Right lobe of liver (tissue), 4 donors: ENCODE results near the gene PCNX1.

ENCODE experiments used
- POLR2A ChIP-seq: fragments of 450-650 bp; IDR thresholded peaks from one replicate; pipeline ENCODE4 v1.6.1; 2017; ENCODE audit warnings: antibody characterized with exemption, mild to moderate bottlenecking
- TF ChIP-seq, protein P1 (sequence below), 4 donors: fragments of 200-600 bp in 3 of 4; fragments of 450-650 bp in 1 of 4; IDR thresholded peaks; one replicate each; pipeline versions ENCODE4 v1.5.1 to v1.8.0; 2016 to 2022; ENCODE audit warnings: antibody characterized with exemption in 4 of 4, mild to moderate bottlenecking in 2 of 4
- donor health status: DM: no; HTN: no; CAD: no.
- donor health status: DM: no; HTN: no; CAD: no.
- donor health status: DM: no; HTN: yes; CAD: no.

DNA sequence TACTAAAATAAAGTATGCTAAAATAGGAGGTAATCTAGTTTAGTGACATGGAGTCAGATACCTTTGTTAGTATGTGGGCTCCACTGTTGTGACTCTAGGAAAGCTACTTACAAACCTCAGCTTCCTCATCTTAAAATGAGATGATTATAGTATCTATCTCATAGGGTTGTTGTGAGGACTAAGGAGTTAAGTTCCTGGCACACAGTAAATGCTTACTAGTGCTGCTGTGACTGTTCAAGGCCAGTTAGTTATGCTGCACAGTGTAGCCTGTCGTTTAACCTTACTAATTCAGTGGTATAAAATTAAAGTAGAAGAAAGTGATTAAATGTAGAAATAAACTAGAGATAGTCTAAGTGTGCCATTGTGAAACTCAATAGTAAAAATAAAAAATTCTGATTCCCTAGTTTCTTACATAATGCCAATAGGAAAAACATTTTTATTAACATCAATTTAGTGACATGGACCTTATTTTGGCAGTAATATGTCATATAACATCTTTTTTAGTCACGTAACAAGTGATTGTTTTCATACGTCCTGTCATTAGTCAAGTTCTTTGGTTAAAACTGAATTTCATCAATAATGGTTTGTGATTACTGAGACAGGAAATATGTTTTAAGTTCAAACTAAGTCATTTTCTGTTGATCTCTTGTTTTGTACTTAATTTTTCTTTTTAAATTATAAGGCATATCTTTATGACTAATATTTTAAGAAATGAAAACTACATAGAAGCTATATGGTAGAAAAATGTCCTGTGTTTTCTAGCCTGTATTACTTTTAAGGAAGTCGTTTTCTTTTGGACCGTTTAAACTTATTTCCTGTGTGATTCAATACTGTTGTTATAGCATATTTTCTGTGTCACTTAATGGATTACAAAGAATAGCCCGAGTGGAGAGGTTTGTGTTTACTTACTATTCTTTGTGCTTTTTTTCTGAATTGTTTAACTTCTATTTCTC, 74.0 kb downstream of the PCNX1 start:
- no peak for TF ChIP-seq POLR2A
- TF ChIP-seq, protein P1, sequence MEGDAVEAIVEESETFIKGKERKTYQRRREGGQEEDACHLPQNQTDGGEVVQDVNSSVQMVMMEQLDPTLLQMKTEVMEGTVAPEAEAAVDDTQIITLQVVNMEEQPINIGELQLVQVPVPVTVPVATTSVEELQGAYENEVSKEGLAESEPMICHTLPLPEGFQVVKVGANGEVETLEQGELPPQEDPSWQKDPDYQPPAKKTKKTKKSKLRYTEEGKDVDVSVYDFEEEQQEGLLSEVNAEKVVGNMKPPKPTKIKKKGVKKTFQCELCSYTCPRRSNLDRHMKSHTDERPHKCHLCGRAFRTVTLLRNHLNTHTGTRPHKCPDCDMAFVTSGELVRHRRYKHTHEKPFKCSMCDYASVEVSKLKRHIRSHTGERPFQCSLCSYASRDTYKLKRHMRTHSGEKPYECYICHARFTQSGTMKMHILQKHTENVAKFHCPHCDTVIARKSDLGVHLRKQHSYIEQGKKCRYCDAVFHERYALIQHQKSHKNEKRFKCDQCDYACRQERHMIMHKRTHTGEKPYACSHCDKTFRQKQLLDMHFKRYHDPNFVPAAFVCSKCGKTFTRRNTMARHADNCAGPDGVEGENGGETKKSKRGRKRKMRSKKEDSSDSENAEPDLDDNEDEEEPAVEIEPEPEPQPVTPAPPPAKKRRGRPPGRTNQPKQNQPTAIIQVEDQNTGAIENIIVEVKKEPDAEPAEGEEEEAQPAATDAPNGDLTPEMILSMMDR (IDR thresholded peaks at IDR 0.05): no peak
